H1 (cell line): ENCODE measurements around the gene AIFM3. TPM values are rescaled to one million over a fixed set of nuclear protein-coding genes. Genes with fewer than 3 reads are reported as not detected.

Source experiments
- CTCF ChIA-PET: fragments of 300-600 bp; sonication (Branson Sonifier 250); formaldehyde crosslinking; loops from one replicate; lab custom pipeline; 2021; ENCODE audit not compliant: partially characterized antibody; lab: Charles Lee
- POLR2A ChIA-PET: fragments of 300-600 bp; sonication (Branson Sonifier 250); formaldehyde crosslinking; loops from one replicate; lab custom pipeline; 2021; ENCODE audit warnings: inconsistent platforms; ENCODE audit not compliant: partially characterized antibody; lab: Charles Lee
- DNase-seq, 2 experiments: peaks; one replicate each; pipeline versions ENCODE4 v3.0.0 to v3.0.0-alpha.2; 2010 to 2022; ENCODE audit warnings: low spot score in 2 of 2, low read depth in 1 of 2, mixed read lengths in 1 of 2
- FAIRE-seq: peaks from 2 replicates; lab custom pipeline; 2011; peaks lifted over from hg19 to GRCh38; lab: Jason Lieb, UNC
- H2AFZ ChIP-seq: 2 replicates; pipeline ENCODE4 v1.8.1; 2012; ENCODE audit warnings: low read length, inconsistent platforms
- H2AK5ac ChIP-seq: 2 replicates; pipeline ENCODE4 v1.6.1; 2013; ENCODE audit warnings: low read depth, low read length
- H2BK120ac ChIP-seq: replicated peaks from 2 replicates; pipeline ENCODE3; 2013; ENCODE audit warnings: low read depth, low read length, inconsistent platforms
- H2BK12ac ChIP-seq: 2 replicates; pipeline ENCODE4 v1.6.1; 2013; ENCODE audit warnings: low read depth, low read length
- H2BK15ac ChIP-seq: 2 replicates; pipeline ENCODE4 v1.6.1; 2013; ENCODE audit warnings: low read length
- H2BK20ac ChIP-seq: 2 replicates; pipeline ENCODE4 v1.6.1; 2013; ENCODE audit warnings: low read length
- H2BK5ac ChIP-seq: 2 replicates; pipeline ENCODE4 v1.6.1; 2013; ENCODE audit warnings: low read depth, low read length
- H3K14ac ChIP-seq: 2 replicates; pipeline ENCODE4 v1.6.1; 2013; ENCODE audit warnings: inconsistent platforms; ENCODE audit not compliant: insufficient read length
- H3K18ac ChIP-seq: 2 replicates; pipeline ENCODE4 v1.6.1; 2013; ENCODE audit warnings: low read length; ENCODE audit errors: extremely low read depth
- H3K23ac ChIP-seq: 2 replicates; pipeline ENCODE4 v1.6.1; 2013; ENCODE audit warnings: inconsistent platforms; ENCODE audit not compliant: insufficient read length
- H3K23me2 ChIP-seq: 2 replicates; pipeline ENCODE4 v1.6.1; 2013; ENCODE audit warnings: low read depth, low read length
- H3K27ac ChIP-seq: 2 replicates; pipeline ENCODE4 v1.6.1; 2011; ENCODE audit warnings: low read depth, low read length, inconsistent platforms
- H3K27me3 ChIP-seq, 4 experiments: replicated peaks in 1 of 4; 1 replicate in 1 of 4; 2 replicates in 3 of 4; pipeline versions ENCODE4 v1.6.1 to v1.8.1; 2011 to 2013; ENCODE audit warnings: low read length in 3 of 4, mild to moderate bottlenecking in 3 of 4, inconsistent platforms in 2 of 4, mixed read lengths in 2 of 4, moderate library complexity in 1 of 4; ENCODE audit not compliant: control insufficient read depth in 3 of 4, insufficient read depth in 3 of 4; ENCODE audit errors: extremely low read depth in 1 of 4
- H3K36me3 ChIP-seq, 4 experiments: 2 replicates each; pipeline versions ENCODE4 v1.6.1 to v1.8.1; 2011 to 2013; ENCODE audit warnings: mild to moderate bottlenecking in 4 of 4, low read length in 3 of 4, moderate library complexity in 2 of 4, control low read depth in 1 of 4, inconsistent platforms in 1 of 4; ENCODE audit not compliant: insufficient read depth in 4 of 4, control insufficient read depth in 2 of 4
- H3K4ac ChIP-seq: replicated peaks from 2 replicates; pipeline ENCODE3; 2013; ENCODE audit warnings: low read length, low read depth, mixed read lengths, inconsistent platforms; ENCODE audit not compliant: insufficient read length
- H3K4me1 ChIP-seq, 4 experiments: replicated peaks in 1 of 4; 1 replicate in 1 of 4; 2 replicates in 3 of 4; pipeline versions ENCODE4 v1.6.1 to v1.8.1; 2011 to 2013; ENCODE audit warnings: low read length in 3 of 4, inconsistent platforms in 2 of 4, mixed read lengths in 1 of 4; ENCODE audit not compliant: insufficient read depth in 4 of 4, control insufficient read depth in 3 of 4
- H3K4me2 ChIP-seq, 2 experiments: 2 replicates each; pipeline versions ENCODE4 v1.6.1 to v1.8.1; 2011 to 2013; ENCODE audit warnings: low read depth in 2 of 2, low read length in 2 of 2, control low read depth in 1 of 2, inconsistent platforms in 1 of 2, mild to moderate bottlenecking in 1 of 2; ENCODE audit not compliant: insufficient read depth in 1 of 2
- H3K4me3 ChIP-seq, 4 experiments: fragments of 200-600, 300-600 bp in 1 of 4; sonication (generic), shearing (Covaris generic), sonication (Bioruptor Twin) in 1 of 4; 2 replicates each; pipeline versions ENCODE4 v1.5.1 to v1.8.1; 2011 to 2016; ENCODE audit warnings: low read length in 4 of 4, low read depth in 3 of 4, control low read depth in 2 of 4, inconsistent platforms in 2 of 4, mild to moderate bottlenecking in 2 of 4, mixed read lengths in 1 of 4, moderate library complexity in 1 of 4; ENCODE audit not compliant: insufficient read depth in 2 of 4; ENCODE audit errors: extremely low read depth in 1 of 4
- H3K56ac ChIP-seq: replicated peaks from 2 replicates; pipeline ENCODE3; 2013; ENCODE audit warnings: low read depth, mild to moderate bottlenecking, mixed read lengths, low read length, inconsistent platforms; ENCODE audit not compliant: insufficient read length
- H3K79me1 ChIP-seq: 2 replicates; pipeline ENCODE4 v1.6.1; 2013; ENCODE audit warnings: low read depth, low read length, control low read depth
- H3K79me2 ChIP-seq, 2 experiments: 2 replicates each; pipeline versions ENCODE4 v1.6.1 to v1.8.1; 2012 to 2013; ENCODE audit warnings: low read length in 2 of 2, mild to moderate bottlenecking in 2 of 2, inconsistent platforms in 1 of 2; ENCODE audit not compliant: insufficient read depth in 2 of 2, control insufficient read depth in 1 of 2
- H3K9ac ChIP-seq, 4 experiments: replicated peaks in 1 of 4; 1 replicate in 1 of 4; 2 replicates in 3 of 4; pipeline versions ENCODE4 v1.6.1 to v1.8.1; 2011 to 2013; ENCODE audit warnings: low read depth in 3 of 4, low read length in 3 of 4, control low read depth in 2 of 4, mild to moderate bottlenecking in 2 of 4, moderate library complexity in 2 of 4, inconsistent platforms in 1 of 4; ENCODE audit errors: extremely low read depth in 1 of 4
- H3K9me3 ChIP-seq, 2 experiments: 2 replicates each; pipeline versions ENCODE4 v1.6.1 to v1.8.1; 2012 to 2013; ENCODE audit warnings: mild to moderate bottlenecking in 2 of 2, moderate library complexity in 2 of 2, control low read depth in 1 of 2, inconsistent platforms in 1 of 2, low read depth in 1 of 2, low read length in 1 of 2, mixed read lengths in 1 of 2; ENCODE audit not compliant: insufficient read depth in 2 of 2
- H4K20me1 ChIP-seq, 2 experiments: replicated peaks in 1 of 2; 2 replicates each; pipeline versions ENCODE3 to v1.8.1; 2011 to 2013; ENCODE audit warnings: inconsistent platforms in 2 of 2, low read length in 2 of 2, mild to moderate bottlenecking in 1 of 2; ENCODE audit not compliant: insufficient read depth in 2 of 2, control insufficient read depth in 1 of 2
- H4K5ac ChIP-seq: 2 replicates; pipeline ENCODE4 v1.6.1; 2013; ENCODE audit warnings: low read length, low read depth, mixed read lengths, inconsistent platforms; ENCODE audit not compliant: insufficient read length
- H4K8ac ChIP-seq: 2 replicates; pipeline ENCODE4 v1.8.0; 2013; ENCODE audit warnings: mild to moderate bottlenecking, moderate library complexity, low read length, inconsistent platforms; ENCODE audit not compliant: insufficient read depth; ENCODE audit errors: extremely low read depth
- H4K91ac ChIP-seq: replicated peaks from 2 replicates; pipeline ENCODE3; 2013; ENCODE audit warnings: low read length, mixed read lengths, inconsistent platforms; ENCODE audit not compliant: insufficient read length
- BACH1 ChIP-seq: IDR thresholded peaks from 2 replicates; pipeline ENCODE4 v1.6.1; 2012; ENCODE audit warnings: low read length, improper control_type of control experiment
- FOSL1 ChIP-seq: IDR thresholded peaks from 2 replicates; pipeline ENCODE4 v1.6.1; 2011; ENCODE audit warnings: mild to moderate bottlenecking, low read depth, low read length, moderate library complexity; ENCODE audit not compliant: insufficient read depth
- RFX5 ChIP-seq: IDR thresholded peaks from 2 replicates; pipeline ENCODE4 v1.6.1; 2011; ENCODE audit warnings: low read depth, low read length, improper control_type of control experiment, borderline replicate concordance
- SIN3A ChIP-seq, 2 experiments: IDR thresholded peaks in 1 of 2; conservative IDR thresholded peaks in 1 of 2; 2 replicates each; pipeline ENCODE4 v1.6.1; 2011 to 2012; ENCODE audit warnings: low read length in 2 of 2, improper control_type of control experiment in 1 of 2, low read depth in 1 of 2, mild to moderate bottlenecking in 1 of 2
- WGBS, 2 experiments: shearing (Covaris generic) in 1 of 2; methylation state at CpG; one replicate each; pipeline versions ENCODE4 v1.1.6 to v1.1.7; 2013 to 2015; ENCODE audit warnings: low lambda C conversion rate in 2 of 2, mixed read lengths in 2 of 2, inconsistent platforms in 1 of 2, low coverage in 1 of 2, missing lambda C conversion rate in 1 of 2; ENCODE audit not compliant: insufficient replicate concordance in 2 of 2, insufficient coverage in 1 of 2, insufficient read length in 1 of 2; ENCODE audit errors: extremely low coverage in 1 of 2, missing lambda C conversion rate in 1 of 2; 5-methylcytosine and 5-hydroxymethylcytosine counted together
- polyA plus RNA-seq, 7 experiments: library from polyadenylated mRNA; depleted of rRNA in 3 of 7; stranded (reverse) in 5 of 7; unstranded in 2 of 7; fragments of >200 nt in 5 of 7; fragments of 200-250 nt in 2 of 7; gene quantifications; 1 replicate in 5 of 7; 2 replicates in 1 of 7; 4 replicates in 1 of 7; pipeline versions ENCODE4 v1.2.1 to v1.2.3, GENCODE V29; 2011 to 2013; ENCODE audit warnings: missing spikeins in 2 of 7, mixed read lengths in 2 of 7
- total RNA-seq: library from RNA; stranded (reverse); fragmentation: NEBNext Ultra II Directional; extraction: Animal tissue kit (Norgen Biotek cat#: 25700); gene quantifications from 2 replicates; pipeline ENCODE4 v1.2.1, GENCODE V29; 2021

Gene AIFM3
- total and polyA plus RNA-seq, 2 of the 8 experiments (the other 6 are each of a cell fraction or from before 2014, with no cell fraction given) = 0.86 to 1.4 TPM

GRCh38 chr22:21003782-21004181 lies 36.7 kb downstream of the AIFM3 start:
- Histone ChIP-seq H2BK20ac (no peak overlapping the region), H2AFZ (no peak overlapping the region), H3K4me2 (peak overlapping the region in 1 of 2 experiments; percentile 82; a peak in 1 of 4 replicates)
- TF ChIP-seq RFX5 = no peak
- no peak for TF ChIP-seq SIN3A (conservative IDR thresholded peaks at IDR 0.05 in 1 of 2, IDR thresholded peaks at IDR 0.05 in 1 of 2; ENCODE audit: low read depth in 1 of 2, low read length in 2 of 2)
- TF ChIP-seq BACH1 = no peak
- TF ChIP-seq FOSL1 = no peak
- TF ChIP-seq, all 59 proteins: peak for 0
- Histone ChIP-seq H2BK15ac (no peak overlapping the region), H3K79me1 (peaks cover 2% of the 10 kb centered on the region; the same call in 1 of the 2 replicates), H3K4me1 (peaks cover 0 to 12% (median 8%) of the 10 kb centered on the region in 4 experiments; a peak in 5 of 7 replicates), H2BK5ac (no peak overlapping the region), H2BK12ac (no peak overlapping the region), H3K4me3 (peak overlapping the region in 1 of 4 experiments; percentile 99; a peak in 1 of 8 replicates), H3K9me3 (no peaks in the 10 kb centered on the region), H3K4ac (no peak overlapping the region), H3K14ac (no peak overlapping the region), H3K56ac (no peak overlapping the region), H4K5ac (no peak overlapping the region), H3K27ac (no peak overlapping the region), H3K79me2 (no peaks in the 10 kb centered on the region; a peak in 1 of 4 replicates), H3K18ac (no peak overlapping the region), H2BK120ac (no peak overlapping the region), H3K23me2 (peaks cover 12% of the 10 kb centered on the region; the same call in 1 of the 2 replicates), H2AK5ac (peak overlapping the region; percentile 75; the same call in 1 of the 2 replicates), H4K8ac (no peak overlapping the region; the same call in 1 of the 2 replicates), H3K23ac (no peak overlapping the region), H3K9ac (no peak overlapping the region), H4K91ac (no peak overlapping the region), H3K36me3 (peaks cover 2 to 10% (median 4%) of the 10 kb centered on the region in 4 experiments; a peak in 5 of 8 replicates), H3K27me3 (no peaks in the 10 kb centered on the region), H4K20me1 (peaks cover 6% of the 10 kb centered on the region in 2 experiments)
- WGBS, 2 experiments = 94% methylated on average over 4 of the region's 4 CpGs; no CpG with 5 or more reads in 1 of the 2 experiments
- FAIRE-seq (no peak), DNase-seq (no peak)
- POLR2A ChIA-PET = interaction anchor here (1.2 to 2.2 kb wide), 3 partner anchors 8 to 22 kb away, joined by 3 to 10 read pairs (median 6); partner anchors contain the start of genes LZTR1 and P2RX6
- CTCF ChIA-PET = interaction anchor here (0.7 to 3.0 kb wide), 8 partner anchors 10 to 83 kb away, joined by 3 to 11 read pairs (median 4); no protein-coding TSS in a partner anchor
